DND-41 (cell line): ENCODE data around the gene NUDCD3.

Experiments used
- ATAC-seq: fragments of 200-7000 bp; cut with Tn5 transposase; 3 replicates; pipeline ENCODE4 v1.9.1; 2021; ENCODE audit warnings: low read depth; ENCODE audit not compliant: insufficient read depth
- DNase-seq: peaks from one replicate; pipeline ENCODE4 v3.0.0-alpha.2; 2020
- H2AFZ ChIP-seq: 2 replicates; pipeline ENCODE4 v1.6.0; 2012; ENCODE audit warnings: low read depth, low read length
- H3K27ac ChIP-seq: 2 replicates; pipeline ENCODE4 v1.5.1; 2012; ENCODE audit warnings: low read length, inconsistent platforms
- H3K27me3 ChIP-seq: fragments of 200-600 bp; sonication (generic); 2 replicates; pipeline ENCODE4 v1.6.0; 2012; ENCODE audit warnings: low read length, mild to moderate bottlenecking, inconsistent platforms; ENCODE audit not compliant: insufficient read depth, poor library complexity
- H3K36me3 ChIP-seq: 2 replicates; pipeline ENCODE4 v1.5.1; 2012; ENCODE audit warnings: low read length, inconsistent platforms; ENCODE audit not compliant: insufficient read depth
- H3K4me1 ChIP-seq: 2 replicates; pipeline ENCODE4 v1.5.1; 2012; ENCODE audit warnings: mild to moderate bottlenecking, low read length; ENCODE audit not compliant: insufficient read depth
- H3K4me2 ChIP-seq: 2 replicates; pipeline ENCODE4 v1.6.0; 2012; ENCODE audit warnings: mild to moderate bottlenecking, moderate library complexity, low read length, inconsistent platforms; ENCODE audit not compliant: insufficient read depth
- H3K4me3 ChIP-seq, 2 experiments: fragments of 200-600 bp in 1 of 2; shearing (Covaris generic) in 1 of 2; 2 replicates each; pipeline ENCODE4 v1.5.1; 2012 to 2016; ENCODE audit warnings: inconsistent platforms in 2 of 2, low read length in 2 of 2, mild to moderate bottlenecking in 2 of 2, low read depth in 1 of 2, moderate library complexity in 1 of 2
- H3K79me2 ChIP-seq: 2 replicates; pipeline ENCODE4 v1.6.0; 2012; ENCODE audit warnings: low read length, inconsistent platforms; ENCODE audit not compliant: insufficient read depth
- H3K9ac ChIP-seq: 2 replicates; pipeline ENCODE4 v1.6.0; 2012; ENCODE audit warnings: low read depth, mild to moderate bottlenecking, inconsistent platforms, low read length, moderate library complexity
- H3K9me3 ChIP-seq: 2 replicates; pipeline ENCODE4 v1.5.1; 2012; ENCODE audit warnings: low read length, moderate library complexity, mild to moderate bottlenecking, inconsistent platforms; ENCODE audit not compliant: insufficient read depth, severe bottlenecking
- H4K20me1 ChIP-seq: 2 replicates; pipeline ENCODE4 v1.6.0; 2012; ENCODE audit warnings: low read length; ENCODE audit not compliant: insufficient read depth
- CTCF ChIP-seq: IDR thresholded peaks from 2 replicates; pipeline ENCODE4 v1.5.1; 2012; ENCODE audit warnings: borderline replicate concordance, low read length, moderate library complexity, mild to moderate bottlenecking; ENCODE audit not compliant: poor library complexity, severe bottlenecking; ENCODE audit errors: extremely low read depth
- EZH2 ChIP-seq: IDR thresholded peaks from 3 replicates; pipeline ENCODE4 v1.6.1; 2012; ENCODE audit warnings: borderline replicate concordance, low read depth, mild to moderate bottlenecking, moderate library complexity, low read length, inconsistent platforms; ENCODE audit not compliant: severe bottlenecking

The NUDCD3 gene

GRCh38 chr7:44400033-44400511 is 90.4 kb downstream of the NUDCD3 start:
- Histone ChIP-seq H4K20me1 (peaks cover 14% of the 10 kb centered on the region), H3K36me3 (peaks cover 46% of the 10 kb centered on the region), H3K9ac (no peak overlapping the region), H3K27me3 (no peaks in the 10 kb centered on the region), H3K4me1 (no peaks in the 10 kb centered on the region), H3K4me2 (no peak overlapping the region), H2AFZ (no peak overlapping the region), H3K9me3 (no peaks in the 10 kb centered on the region), H3K27ac (no peak overlapping the region), H3K4me3 (no peak overlapping the region), H3K79me2 (no peaks in the 10 kb centered on the region)
- TF ChIP-seq CTCF = no peak
- no peak for TF ChIP-seq EZH2
- no peak for ATAC-seq
- no peak for DNase-seq

- Histone ChIP-seq H3K9me3 (no peaks in the 10 kb centered on the region), H3K36me3 (peaks cover 39% of the 10 kb centered on the region), H3K27me3 (no peaks in the 10 kb centered on the region), H3K9ac (no peak overlapping the region), H4K20me1 (peaks cover 15% of the 10 kb centered on the region; the same call in 1 of the 2 replicates), H3K4me2 (no peak overlapping the region), H3K79me2 (no peaks in the 10 kb centered on the region), H3K27ac (no peak overlapping the region), H3K4me3 (no peak overlapping the region), H3K4me1 (no peaks in the 10 kb centered on the region), H2AFZ (no peak overlapping the region)
- ATAC-seq (no peak), DNase-seq (no peak)
- TF ChIP-seq CTCF = no peak
- no peak for TF ChIP-seq EZH2
These were observed 91.4 kb downstream of the NUDCD3 start for GRCh38 chr7:44398953-44399574.

- ATAC-seq (no peak), DNase-seq (no peak)
- Histone ChIP-seq H3K27me3 (no peaks in the 10 kb centered on the region), H2AFZ (no peak overlapping the region), H3K4me3 (no peak overlapping the region), H3K9ac (no peak overlapping the region), H3K9me3 (no peaks in the 10 kb centered on the region), H3K4me2 (no peak overlapping the region), H4K20me1 (peaks cover 18% of the 10 kb centered on the region), H3K27ac (no peak overlapping the region), H3K36me3 (peaks cover 39% of the 10 kb centered on the region), H3K4me1 (no peaks in the 10 kb centered on the region), H3K79me2 (no peaks in the 10 kb centered on the region)
- TF ChIP-seq EZH2 (no peak), CTCF (no peak)
These were observed 91.9 kb downstream of the NUDCD3 start for GRCh38 chr7:44398511-44398911.
